Fibroblast of mammary gland (primary cell): ENCODE results near the gene POLK.
"Not testable (repeated sequence)": the region's sequence is repeated elsewhere in the genome, so short reads cannot be mapped to it uniquely, and the experiment has no call there.

Experiments used
- DNase-seq: peaks from one replicate; pipeline ENCODE4 v3.0.0-alpha.2; 2010; ENCODE audit warnings: low read depth
- H3K4me3 ChIP-seq: 2 replicates; pipeline ENCODE4 v1.5.1; 2011; ENCODE audit warnings: low read depth, mild to moderate bottlenecking, low read length, moderate library complexity; ENCODE audit not compliant: control insufficient read depth
- TF ChIP-seq, protein P1 (sequence below): conservative IDR thresholded peaks from 2 replicates; pipeline ENCODE4 v1.5.1; 2011; ENCODE audit warnings: low read depth, low read length, inconsistent platforms; ENCODE audit not compliant: control insufficient read depth, insufficient read depth

The POLK gene

DNA sequence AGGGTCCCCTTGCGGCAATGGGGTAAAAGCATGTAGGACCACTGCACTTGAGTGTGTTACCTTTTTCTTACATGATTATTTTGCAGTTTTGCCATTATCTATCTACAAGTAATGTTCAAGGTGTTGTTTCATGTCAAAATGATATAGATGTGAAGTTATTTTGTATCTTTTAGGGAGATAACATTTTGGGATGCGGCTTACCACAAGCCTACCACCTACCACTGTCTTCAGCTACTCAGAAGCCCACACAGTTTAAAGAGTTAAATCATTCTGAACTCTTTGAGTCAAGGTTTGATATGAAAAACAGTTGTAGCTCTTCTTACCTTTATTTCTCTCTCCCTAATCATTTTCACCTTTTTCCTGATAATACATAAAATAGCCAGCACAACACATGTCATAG lies 20.1 kb upstream of the POLK start:
- TF ChIP-seq, protein P1, sequence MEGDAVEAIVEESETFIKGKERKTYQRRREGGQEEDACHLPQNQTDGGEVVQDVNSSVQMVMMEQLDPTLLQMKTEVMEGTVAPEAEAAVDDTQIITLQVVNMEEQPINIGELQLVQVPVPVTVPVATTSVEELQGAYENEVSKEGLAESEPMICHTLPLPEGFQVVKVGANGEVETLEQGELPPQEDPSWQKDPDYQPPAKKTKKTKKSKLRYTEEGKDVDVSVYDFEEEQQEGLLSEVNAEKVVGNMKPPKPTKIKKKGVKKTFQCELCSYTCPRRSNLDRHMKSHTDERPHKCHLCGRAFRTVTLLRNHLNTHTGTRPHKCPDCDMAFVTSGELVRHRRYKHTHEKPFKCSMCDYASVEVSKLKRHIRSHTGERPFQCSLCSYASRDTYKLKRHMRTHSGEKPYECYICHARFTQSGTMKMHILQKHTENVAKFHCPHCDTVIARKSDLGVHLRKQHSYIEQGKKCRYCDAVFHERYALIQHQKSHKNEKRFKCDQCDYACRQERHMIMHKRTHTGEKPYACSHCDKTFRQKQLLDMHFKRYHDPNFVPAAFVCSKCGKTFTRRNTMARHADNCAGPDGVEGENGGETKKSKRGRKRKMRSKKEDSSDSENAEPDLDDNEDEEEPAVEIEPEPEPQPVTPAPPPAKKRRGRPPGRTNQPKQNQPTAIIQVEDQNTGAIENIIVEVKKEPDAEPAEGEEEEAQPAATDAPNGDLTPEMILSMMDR = no peak
- no peak for DNase-seq
- H3K4me3 ChIP-seq = no peak overlapping the region

DNA sequence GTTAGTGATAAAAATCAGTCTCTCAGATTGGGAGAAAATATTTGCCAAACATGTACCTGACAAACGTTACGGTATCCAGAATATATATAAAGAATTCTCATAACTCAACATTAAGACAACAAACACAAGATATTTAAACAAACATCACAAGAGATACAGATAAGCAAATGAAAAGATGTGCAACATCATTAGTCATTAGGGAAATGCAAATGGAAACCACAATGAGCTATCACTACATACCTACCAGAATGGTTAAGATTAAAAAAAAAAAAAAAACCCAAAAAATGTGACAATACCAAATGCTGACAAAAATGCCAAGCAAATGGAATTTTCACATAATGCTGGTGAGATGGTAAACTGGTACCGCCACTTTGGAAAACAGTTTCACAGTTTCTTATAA lies 15.7 kb upstream of the POLK start:
- no peak overlapping the region for H3K4me3 ChIP-seq
- TF ChIP-seq, protein P1 = no peak
- DNase-seq = no peak

DNA sequence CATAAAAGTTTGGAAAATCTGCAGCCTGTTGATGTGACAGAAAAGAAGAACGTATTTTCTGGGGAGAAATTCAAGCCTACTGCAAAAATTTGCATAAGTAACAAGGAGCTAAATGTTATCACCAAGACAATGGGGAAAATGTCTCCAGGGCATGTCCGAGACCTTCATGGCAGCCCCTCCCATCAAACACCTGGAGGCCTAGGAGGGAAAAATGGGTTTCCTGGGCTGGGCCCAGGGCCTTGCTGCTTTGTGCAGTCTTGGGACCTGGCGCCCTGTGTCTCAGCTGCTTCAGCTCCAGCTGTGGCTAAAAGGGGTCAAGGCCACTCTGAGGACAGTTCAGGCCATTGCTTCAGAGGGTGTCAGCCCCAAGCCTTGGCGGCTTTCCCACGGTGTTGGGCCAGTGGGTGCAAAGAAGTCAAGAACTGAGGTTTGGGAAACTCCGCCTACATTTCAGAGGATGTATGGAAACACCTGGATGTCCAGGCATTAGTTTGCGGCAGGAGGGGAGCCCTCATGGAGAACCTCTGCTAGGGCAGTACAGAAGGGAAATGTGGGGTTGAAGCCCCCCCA lies 13.4 kb upstream of the POLK start:
- no peak for DNase-seq
- TF ChIP-seq, protein P1 = no peak

DNA sequence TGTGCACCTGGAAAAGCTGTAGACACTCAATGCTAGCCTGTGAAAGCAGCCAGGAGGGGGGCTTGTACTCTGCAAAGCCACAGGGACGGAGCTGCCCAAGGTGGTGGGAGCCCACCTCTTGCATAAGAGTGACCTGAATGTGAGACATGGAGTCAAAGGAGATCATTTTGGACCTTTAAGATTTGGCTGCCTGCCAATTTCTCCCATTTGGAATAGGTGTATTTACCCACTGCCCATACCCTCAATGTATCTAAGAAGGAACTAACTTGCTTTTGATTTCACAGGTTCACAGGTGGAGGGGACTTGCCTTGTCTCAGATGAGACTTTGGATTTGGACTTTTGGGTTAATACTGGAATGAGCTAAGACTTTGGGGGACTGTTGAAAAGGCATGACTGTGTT lies 12.8 kb upstream of the POLK start:
- not testable (repeated sequence) for H3K4me3 ChIP-seq

More for the DNA sequence above, 13.4 kb upstream of the POLK start:
- H3K4me3 ChIP-seq = no peak overlapping the region

DNA sequence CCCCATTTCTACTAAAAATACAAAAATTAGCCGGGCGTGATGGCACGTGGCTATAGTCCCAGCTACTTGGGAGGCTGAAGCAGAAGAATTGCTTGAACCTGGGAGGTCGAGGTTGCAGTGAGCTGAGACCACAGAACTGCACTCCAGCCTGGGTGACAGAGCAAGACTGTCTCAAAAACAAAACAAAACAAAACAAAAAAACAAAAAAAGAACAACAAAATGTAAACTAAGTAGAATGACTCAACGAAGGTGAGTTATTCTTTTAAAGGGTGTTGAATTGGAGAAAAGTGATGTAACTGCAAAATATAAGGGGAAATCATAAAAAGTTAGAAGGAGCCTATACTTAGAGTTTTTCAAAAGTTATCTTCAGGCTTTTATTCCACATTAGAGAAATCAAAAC lies 6.6 kb upstream of the POLK start:
- H3K4me3 ChIP-seq, DNase-seq: not testable (repeated sequence)

More for the DNA sequence above, 12.8 kb upstream of the POLK start:
- DNase-seq = not testable (repeated sequence)

DNA sequence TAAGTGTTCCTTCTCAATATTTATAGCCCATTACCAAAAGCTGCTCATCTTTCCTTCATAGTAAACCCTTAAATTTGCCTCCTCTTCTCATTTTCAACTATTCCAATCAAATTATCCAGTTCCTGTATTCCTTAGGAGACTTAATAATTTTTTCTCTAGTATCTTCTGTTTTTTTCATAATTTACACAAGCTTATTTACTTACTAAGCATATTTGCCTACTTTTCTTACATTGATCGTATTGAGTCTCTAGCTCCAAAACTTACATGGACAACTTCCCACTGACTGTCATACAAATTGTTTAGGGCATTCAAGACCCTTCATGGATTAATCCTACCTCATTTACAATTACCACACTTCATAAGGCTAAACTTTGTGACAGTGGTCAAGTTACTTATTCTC lies 3.9 kb upstream of the POLK start:
- TF ChIP-seq, protein P1 = no peak
- H3K4me3 ChIP-seq = no peak overlapping the region

DNA sequence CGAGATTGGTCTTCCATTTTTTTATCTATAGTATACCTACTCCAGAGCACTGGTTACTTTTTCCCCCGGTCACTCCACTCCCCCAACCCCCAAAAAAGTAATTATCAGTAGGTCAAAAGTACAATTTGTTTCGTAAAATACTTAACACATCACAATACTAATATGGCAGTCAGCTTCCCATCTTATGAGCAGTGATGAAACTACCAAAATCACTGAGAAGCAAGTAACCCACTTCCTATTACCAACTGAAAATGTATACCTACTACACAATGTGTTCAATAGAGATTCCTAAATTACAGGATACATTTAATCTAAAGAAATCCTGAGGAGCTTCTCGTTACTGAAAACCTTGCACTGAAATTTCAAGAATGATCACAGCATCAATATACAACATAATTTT lies 2.1 kb upstream of the POLK start:
- TF ChIP-seq, protein P1 = no peak
- DNase-seq = no peak
- H3K4me3 ChIP-seq = peak overlapping the region; percentile 81

More for the DNA sequence above, 3.9 kb upstream of the POLK start:
- no peak for DNase-seq

DNA sequence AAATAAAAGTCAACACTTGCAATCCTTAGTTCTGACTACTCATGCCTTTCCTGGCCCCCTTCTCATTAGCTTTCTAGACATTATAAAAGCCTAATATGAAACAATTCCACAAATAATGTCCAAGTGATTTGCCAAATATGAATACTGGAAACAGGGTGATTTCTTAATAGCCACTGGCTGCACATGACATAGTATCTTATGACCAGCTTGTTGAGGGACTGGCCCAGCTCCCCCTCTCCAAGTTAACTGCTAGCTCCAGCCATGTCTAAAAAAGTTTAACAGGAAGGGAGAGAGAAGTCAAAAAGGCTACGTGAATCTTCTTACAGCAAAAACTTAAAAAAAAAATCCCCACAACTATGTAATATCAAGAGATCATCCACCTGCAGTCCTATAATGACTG lies 1.7 kb upstream of the POLK start:
- peak overlapping the region; percentile 81 for H3K4me3 ChIP-seq
- peak; percentile 62 for DNase-seq
- TF ChIP-seq, protein P1 = no peak
